HepG2 (cell line): ENCODE results near the gene COL18A1. TPM values are rescaled to one million over a fixed set of nuclear protein-coding genes. Genes with fewer than 3 reads are reported as not detected.

ENCODE experiments used
- DR1 ChIP-seq: sonication (generic); formaldehyde crosslinking; IDR thresholded peaks from 2 replicates; pipeline ENCODE4 v1.8.0; 2021; ENCODE audit warnings: mild to moderate bottlenecking, missing genetic modification reagents, inconsistent platforms
- ELF3 ChIP-seq: IDR thresholded peaks from 2 replicates; pipeline ENCODE4 v1.6.1; 2016; ENCODE audit warnings: missing genetic modification reagents, missing compliant biosample characterization
- GLMP ChIP-seq: sonication (generic); formaldehyde crosslinking; IDR thresholded peaks from 2 replicates; pipeline ENCODE4 v1.9.0; 2021; ENCODE audit warnings: missing genetic modification reagents, mild to moderate bottlenecking, borderline replicate concordance
- HDAC2 ChIP-seq: sonication (generic); formaldehyde crosslinking; IDR thresholded peaks from 2 replicates; pipeline ENCODE4 v1.4.0; 2020; ENCODE audit warnings: missing genetic modification reagents
- HNF1A ChIP-seq, 2 experiments: sonication (generic) in 1 of 2; formaldehyde crosslinking in 1 of 2; IDR thresholded peaks; 2 replicates each; pipeline versions ENCODE4 v1.4.0 to v1.6.1; 2016 to 2020; ENCODE audit warnings: borderline replicate concordance in 1 of 2, low read depth in 1 of 2, mild to moderate bottlenecking in 1 of 2, missing genetic modification reagents in 1 of 2
- MAF1 ChIP-seq: sonication (generic); formaldehyde crosslinking; IDR thresholded peaks from 2 replicates; pipeline ENCODE4 v1.5.0; 2020; ENCODE audit warnings: missing genetic modification reagents, borderline replicate concordance
- NFE2L1 ChIP-seq: sonication (generic); formaldehyde crosslinking; IDR thresholded peaks from 2 replicates; pipeline ENCODE4 v1.4.0; 2020; ENCODE audit warnings: missing genetic modification reagents, mild to moderate bottlenecking, borderline replicate concordance
- NKX3-1 ChIP-seq: sonication (generic); formaldehyde crosslinking; IDR thresholded peaks from 2 replicates; pipeline ENCODE4 v1.5.0; 2020; ENCODE audit warnings: missing genetic modification reagents
- RELA ChIP-seq: sonication (generic); formaldehyde crosslinking; IDR thresholded peaks from 2 replicates; pipeline ENCODE4 v1.4.0; 2020; ENCODE audit warnings: missing genetic modification reagents
- SP2 ChIP-seq: sonication (generic); formaldehyde crosslinking; IDR thresholded peaks from 2 replicates; pipeline ENCODE4 v1.5.1; 2020; ENCODE audit warnings: mild to moderate bottlenecking, missing genetic modification reagents
- TCF7 ChIP-seq: sonication (generic); IDR thresholded peaks from 2 replicates; pipeline ENCODE4 v1.6.1; 2016; ENCODE audit warnings: antibody characterized with exemption, low read depth
- ZBED4 ChIP-seq: sonication (generic); formaldehyde crosslinking; IDR thresholded peaks from 2 replicates; pipeline ENCODE4 v1.4.0; 2020; ENCODE audit warnings: missing genetic modification reagents, borderline replicate concordance
- ZBTB33 ChIP-seq: sonication (generic); formaldehyde crosslinking; IDR thresholded peaks from 2 replicates; pipeline ENCODE4 v1.4.0; 2020; ENCODE audit warnings: missing genetic modification reagents
- ZNF383 ChIP-seq: sonication (generic); formaldehyde crosslinking; IDR thresholded peaks from 2 replicates; pipeline ENCODE4 v1.4.0; 2020; ENCODE audit warnings: missing genetic modification reagents, mild to moderate bottlenecking, borderline replicate concordance
- ZNF605 ChIP-seq: sonication (generic); formaldehyde crosslinking; IDR thresholded peaks from 2 replicates; pipeline ENCODE4 v1.8.0; 2022; ENCODE audit warnings: mild to moderate bottlenecking, missing genetic modification reagents
- ZNF607 ChIP-seq: sonication (generic); formaldehyde crosslinking; IDR thresholded peaks from 2 replicates; pipeline ENCODE4 v1.5.1; 2020; ENCODE audit warnings: missing genetic modification reagents, mild to moderate bottlenecking, borderline replicate concordance
- ZNF781 ChIP-seq: sonication (generic); formaldehyde crosslinking; IDR thresholded peaks from 2 replicates; pipeline ENCODE4 v1.5.1; 2020; ENCODE audit warnings: borderline replicate concordance, mild to moderate bottlenecking, missing genetic modification reagents; ENCODE audit errors: not compliant biosample characterization
- polyA plus RNA-seq, 8 experiments: library from polyadenylated mRNA; depleted of rRNA in 3 of 8; stranded (reverse) in 7 of 8; unstranded in 1 of 8; fragments of >200 nt; fragmentation: Illumina TruSeq in 4 of 8; extraction: Trizol in 4 of 8; gene quantifications; 2 replicates each; pipeline versions ENCODE4 v1.2.1 to v1.2.3, GENCODE V29; 2011 to 2016; ENCODE audit warnings: low read depth in 4 of 8, missing spikeins in 1 of 8, mixed read lengths in 1 of 8; ENCODE audit not compliant: insufficient read depth in 1 of 8
- total RNA-seq, 5 experiments: library from RNA; depleted of rRNA; stranded (reverse); fragments of >200 nt; fragmentation: Illumina TruSeq; extraction: Trizol; gene quantifications; 2 replicates each; pipeline ENCODE4 v1.2.3, GENCODE V29; 2016; ENCODE audit warnings: low read depth in 1 of 5

The COL18A1 gene
- total and polyA plus RNA-seq, 2 of the 13 experiments (the other 11 are each of a cell fraction or from before 2014, with no cell fraction given): 79.0 to 102 TPM

- TF ChIP-seq ZBED4 (CRISPR knock-in tag) (0 out of 2 replicates have a peak, but pooled peaks have one; percentile 41), ZBTB33 (CRISPR knock-in tag) (0 out of 2 replicates have a peak, but pooled peaks have one; percentile 32), DR1 (CRISPR knock-in tag) (no peak), NFE2L1 (CRISPR knock-in tag) (peak; percentile 69; the same call in 1 of the 2 replicates), GLMP (no peak), ZNF607 (CRISPR knock-in tag) (no peak; the same call in 1 of the 2 replicates), TCF7 (no peak), ZNF781 (CRISPR knock-in tag) (peak; percentile 79), ZNF605 (CRISPR knock-in tag) (peak; percentile 94), HDAC2 (CRISPR knock-in tag) (peak; percentile 69), RELA (CRISPR knock-in tag) (no peak), ZNF383 (CRISPR knock-in tag) (no peak), SP2 (CRISPR knock-in tag) (no peak), HNF1A (IDR thresholded peaks at IDR 0.05; ENCODE audit: low read depth) (no peak), HNF1A (CRISPR knock-in tag; IDR thresholded peaks at IDR 0.05; ENCODE audit: borderline replicate concordance) (peak; percentile 32; the same call in 1 of the 2 replicates), MAF1 (CRISPR knock-in tag) (no peak), ELF3 (peak; percentile 75), NKX3-1 (CRISPR knock-in tag) (peak; percentile 54; the same call in 1 of the 2 replicates)
Measured at GRCh38 chr21:45555557-45556301, 150.8 kb downstream of the COL18A1 start (continued).
